Measurements from ENCODE around the gene NDRG3. TPM values are rescaled to one million over a fixed set of nuclear protein-coding genes. Genes with fewer than 3 reads are reported as not detected.
"Not testable (repeated sequence)": the region's sequence is repeated elsewhere in the genome, so short reads cannot be mapped to it uniquely, and the experiment has no call there.

NDRG3 gene
- total and polyA plus RNA-seq, 4 experiments from 2014 or later: 36.1 to 73.4 (median 44.7) TPM

DNA sequence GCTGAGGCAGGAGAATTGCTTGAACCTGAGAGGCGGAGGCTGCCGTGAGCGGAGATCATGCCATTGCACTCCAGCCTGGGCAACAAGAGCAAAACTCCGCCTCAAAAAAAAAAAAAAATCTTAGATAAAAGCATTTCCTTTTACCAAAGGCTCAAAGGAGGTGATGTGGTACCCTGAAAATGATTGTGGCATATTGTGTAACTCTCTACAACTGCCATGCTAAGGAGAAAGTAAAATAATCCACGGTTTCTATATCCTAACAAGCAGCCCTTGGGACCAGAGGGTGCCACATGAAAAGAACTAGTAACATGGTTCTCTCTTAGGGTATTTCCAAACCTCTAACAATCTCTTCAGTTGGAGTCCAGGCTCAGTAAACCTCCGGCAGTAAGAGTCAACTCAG is 61.1 kb downstream of the NDRG3 start:
- no peak overlapping the region for H3K4me3 ChIP-seq (ENCODE audit: low read length in 2 of 2)
- ChIA-PET CTCF (ENCODE audit: partially characterized antibody) (interaction anchor here (0.7 kb wide), 1 partner anchor 36 kb away, joined by 3 read pairs; no protein-coding TSS in a partner anchor), POLR2A (ENCODE audit: partially characterized antibody) (no interaction called here)
- H3K4me1 Mint-ChIP-seq: no peaks in the 10 kb centered on the region
- H3K9me3 Mint-ChIP-seq: no peaks in the 10 kb centered on the region
- H3K4me3 Mint-ChIP-seq: no peak overlapping the region
- H3K4me1 ChIP-seq (ENCODE audit: insufficient read depth, low read length): no peaks in the 10 kb centered on the region
- intact Hi-C loops (cut with micrococcal nuclease): no loop called here
- H3K27ac Mint-ChIP-seq: no peak overlapping the region
- H3K9me3 ChIP-seq (ENCODE audit: control insufficient read depth in 1 of 2, low read length in 2 of 2): no peaks in the 10 kb centered on the region
- H3K27ac ChIP-seq (ENCODE audit: low read depth, low read length): no peak overlapping the region
- peaks cover 10% of the 10 kb centered on the region for H3K36me3 ChIP-seq (ENCODE audit: insufficient read depth, low read length)
- no peak for DNase-seq
- no peaks in the 10 kb centered on the region for H3K27me3 Mint-ChIP-seq
- no peaks in the 10 kb centered on the region for H3K27me3 ChIP-seq (ENCODE audit: insufficient read depth, low read length)
- H3K36me3 Mint-ChIP-seq: peaks cover 39 to 49% of the 10 kb centered on the region in 2 donors

DNA sequence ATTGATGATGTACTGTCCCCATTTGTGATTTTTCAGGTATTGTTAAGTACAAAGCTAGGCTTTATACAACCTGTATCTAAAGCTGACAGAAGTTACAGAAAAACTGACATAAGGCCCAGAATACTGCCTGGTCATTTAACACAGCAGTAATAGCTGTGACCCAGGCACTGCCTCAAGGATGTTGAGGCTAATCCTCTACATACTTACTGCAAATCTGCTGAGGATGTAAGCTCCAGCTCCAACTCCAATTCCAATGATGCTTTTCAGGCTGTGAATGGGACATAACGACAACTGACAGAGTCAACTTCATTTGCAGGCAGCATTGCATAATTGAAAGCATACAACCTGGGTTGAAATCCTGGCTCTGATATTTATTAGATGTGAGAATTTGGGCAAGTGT is 63.6 kb downstream of the NDRG3 start:
- H3K4me3 Mint-ChIP-seq: no peak overlapping the region
- H3K4me3 ChIP-seq (ENCODE audit: low read length in 2 of 2): no peak overlapping the region
- no peak overlapping the region for H3K27ac Mint-ChIP-seq
- ChIA-PET CTCF (ENCODE audit: partially characterized antibody) (interaction anchor here (1.2 kb wide), 1 partner anchor 182 kb away, joined by 3 read pairs; no protein-coding TSS in a partner anchor), POLR2A (ENCODE audit: partially characterized antibody) (interaction anchor here (0.6 kb wide), 1 partner anchor 16 kb away, joined by 3 read pairs; no protein-coding TSS in a partner anchor)
- no peaks in the 10 kb centered on the region for H3K9me3 ChIP-seq (ENCODE audit: control insufficient read depth in 1 of 2, low read length in 2 of 2)
- H3K36me3 ChIP-seq (ENCODE audit: insufficient read depth, low read length): peaks cover 4% of the 10 kb centered on the region
- no peaks in the 10 kb centered on the region for H3K27me3 Mint-ChIP-seq
- H3K27ac ChIP-seq (ENCODE audit: low read depth, low read length): no peak overlapping the region
- no peak for DNase-seq
- H3K36me3 Mint-ChIP-seq: peaks cover 42 to 43% of the 10 kb centered on the region in 2 donors
- no peaks in the 10 kb centered on the region for H3K9me3 Mint-ChIP-seq
- no peaks in the 10 kb centered on the region for H3K4me1 ChIP-seq (ENCODE audit: insufficient read depth, low read length)
- H3K27me3 ChIP-seq (ENCODE audit: insufficient read depth, low read length): no peaks in the 10 kb centered on the region
- H3K4me1 Mint-ChIP-seq: no peaks in the 10 kb centered on the region
- intact Hi-C loops (cut with micrococcal nuclease): no loop called here

DNA sequence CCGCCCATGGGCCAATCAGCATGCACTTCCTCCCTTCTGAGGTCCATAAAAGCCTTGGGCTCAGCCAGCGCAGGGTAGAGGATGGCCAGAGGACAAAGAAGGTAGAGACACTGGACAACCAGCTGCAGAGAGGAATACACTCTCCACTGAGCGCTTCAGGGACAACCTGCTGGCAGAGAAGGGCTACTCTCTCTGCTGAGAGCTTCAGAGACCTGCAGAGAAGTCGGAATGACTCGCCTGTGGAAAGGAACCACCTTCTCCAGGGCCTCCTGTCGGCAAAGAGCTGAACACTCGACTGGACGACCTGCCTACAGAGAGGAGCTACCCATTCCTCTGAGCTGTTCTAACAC is 68.5 kb downstream of the NDRG3 start:
- Mint-ChIP-seq H3K9me3 (no peaks in the 10 kb centered on the region), H3K27ac (no peak overlapping the region), H3K36me3 (peaks cover 24 to 25% of the 10 kb centered on the region in 2 donors), H3K27me3 (no peaks in the 10 kb centered on the region), H3K4me3 (no peak overlapping the region), H3K4me1 (no peaks in the 10 kb centered on the region)
- H3K27ac ChIP-seq (ENCODE audit: low read depth, low read length): no peak overlapping the region
- no peaks in the 10 kb centered on the region for H3K27me3 ChIP-seq (ENCODE audit: insufficient read depth, low read length)
- no peak for DNase-seq
- H3K36me3 ChIP-seq (ENCODE audit: insufficient read depth, low read length): no peaks in the 10 kb centered on the region
- no peaks in the 10 kb centered on the region for H3K4me1 ChIP-seq (ENCODE audit: insufficient read depth, low read length)
- CTCF ChIA-PET (ENCODE audit: partially characterized antibody): no interaction called here
- intact Hi-C loops (cut with micrococcal nuclease): no loop called here
- POLR2A ChIA-PET (ENCODE audit: partially characterized antibody): no interaction called here
- no peaks in the 10 kb centered on the region for H3K9me3 ChIP-seq (ENCODE audit: control insufficient read depth in 1 of 2, low read length in 2 of 2)
- no peak overlapping the region for H3K4me3 ChIP-seq (ENCODE audit: low read length in 2 of 2)

DNA sequence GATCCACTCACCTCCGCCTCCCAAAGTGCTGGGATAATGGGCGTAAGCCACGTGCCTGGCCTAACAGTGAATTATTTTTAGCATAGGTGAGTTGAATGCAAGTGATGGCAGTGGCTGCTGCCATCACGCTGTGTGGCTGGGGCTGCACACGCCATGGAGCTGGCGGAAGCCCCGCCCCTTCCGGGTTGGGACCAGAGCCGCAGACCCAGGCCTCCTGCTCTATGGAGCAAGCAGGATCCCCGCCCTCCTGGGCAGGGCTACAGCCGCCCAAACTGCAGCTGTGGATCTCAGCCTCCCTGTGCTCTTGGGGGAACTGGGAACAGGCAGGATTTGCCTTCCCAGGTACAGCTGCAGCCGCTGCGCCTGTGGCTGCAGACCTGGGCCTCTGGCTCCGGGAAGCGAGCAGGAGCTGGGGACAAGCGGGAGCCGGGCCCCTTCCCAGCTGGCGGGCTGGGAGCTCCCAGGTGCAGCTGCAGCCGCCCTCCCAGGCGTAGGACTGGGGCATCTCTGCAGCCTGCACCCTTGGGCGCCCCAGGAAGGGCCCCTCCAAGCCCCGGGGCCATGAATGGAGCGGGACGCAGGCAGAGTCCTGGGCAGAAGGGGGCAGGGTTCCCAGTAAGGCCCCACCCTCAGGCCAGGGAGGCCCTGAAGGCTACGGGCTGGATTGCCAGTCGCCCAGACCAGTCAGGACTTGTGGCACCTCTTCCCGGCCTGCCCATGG is 69.0 kb downstream of the NDRG3 start:
- Histone ChIP-seq H3K4me1 (ENCODE audit: insufficient read depth, low read length) (no peaks in the 10 kb centered on the region), H3K4me3 (ENCODE audit: low read length in 2 of 2) (no peak overlapping the region), H3K36me3 (ENCODE audit: insufficient read depth, low read length) (no peaks in the 10 kb centered on the region), H3K27ac (ENCODE audit: low read depth, low read length) (no peak overlapping the region), H3K27me3 (ENCODE audit: insufficient read depth, low read length) (no peaks in the 10 kb centered on the region), H3K9me3 (ENCODE audit: control insufficient read depth in 1 of 2, low read length in 2 of 2) (no peaks in the 10 kb centered on the region)
- H3K27me3 Mint-ChIP-seq: no peaks in the 10 kb centered on the region
- POLR2A ChIA-PET (ENCODE audit: partially characterized antibody): no interaction called here
- H3K4me3 Mint-ChIP-seq: no peak overlapping the region
- intact Hi-C loops (cut with micrococcal nuclease): no loop called here
- no peaks in the 10 kb centered on the region for H3K9me3 Mint-ChIP-seq
- no peaks in the 10 kb centered on the region for H3K4me1 Mint-ChIP-seq
- no peak overlapping the region for H3K27ac Mint-ChIP-seq
- CTCF ChIA-PET (ENCODE audit: partially characterized antibody): no interaction called here
- peaks cover 19 to 21% of the 10 kb centered on the region in 2 donors for H3K36me3 Mint-ChIP-seq
- no peak for DNase-seq

DNA sequence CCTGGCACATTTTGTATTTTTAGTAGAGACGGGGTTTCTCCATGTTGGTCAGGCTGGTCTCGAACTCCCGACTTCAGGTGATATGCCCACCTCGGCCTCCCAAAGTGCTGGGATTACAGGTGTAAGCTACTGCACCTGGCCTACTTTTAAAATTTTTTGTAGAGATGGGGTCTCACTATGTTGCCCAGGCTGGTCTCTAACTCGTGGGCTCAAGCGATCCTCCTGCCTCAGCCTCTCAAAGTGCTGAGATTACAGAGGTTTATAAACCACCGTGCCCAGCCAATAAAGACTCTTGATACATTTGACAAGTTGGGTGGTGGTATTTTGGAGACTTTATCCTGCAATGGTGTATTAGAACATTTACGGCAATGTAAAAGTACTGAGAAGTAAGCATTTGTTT is 70.3 kb downstream of the NDRG3 start:
- H3K27ac ChIP-seq (ENCODE audit: low read depth, low read length); H3K36me3 ChIP-seq (ENCODE audit: insufficient read depth, low read length); POLR2A ChIA-PET (ENCODE audit: partially characterized antibody); H3K9me3 ChIP-seq (ENCODE audit: control insufficient read depth in 1 of 2, low read length in 2 of 2); H3K9me3 Mint-ChIP-seq; H3K4me1 ChIP-seq (ENCODE audit: insufficient read depth, low read length); H3K27me3 Mint-ChIP-seq; H3K4me3 ChIP-seq (ENCODE audit: low read length in 2 of 2); DNase-seq; intact Hi-C loops (cut with micrococcal nuclease); H3K4me3 Mint-ChIP-seq; H3K4me1 Mint-ChIP-seq; H3K27me3 ChIP-seq (ENCODE audit: insufficient read depth, low read length); H3K27ac Mint-ChIP-seq: not testable (repeated sequence)
- H3K36me3 Mint-ChIP-seq: peaks cover 13 to 16% of the 10 kb centered on the region in 2 donors
- CTCF ChIA-PET (ENCODE audit: partially characterized antibody): interaction anchor here (0.9 kb wide), 1 partner anchor 9 kb away, joined by 3 read pairs; no protein-coding TSS in a partner anchor

DNA sequence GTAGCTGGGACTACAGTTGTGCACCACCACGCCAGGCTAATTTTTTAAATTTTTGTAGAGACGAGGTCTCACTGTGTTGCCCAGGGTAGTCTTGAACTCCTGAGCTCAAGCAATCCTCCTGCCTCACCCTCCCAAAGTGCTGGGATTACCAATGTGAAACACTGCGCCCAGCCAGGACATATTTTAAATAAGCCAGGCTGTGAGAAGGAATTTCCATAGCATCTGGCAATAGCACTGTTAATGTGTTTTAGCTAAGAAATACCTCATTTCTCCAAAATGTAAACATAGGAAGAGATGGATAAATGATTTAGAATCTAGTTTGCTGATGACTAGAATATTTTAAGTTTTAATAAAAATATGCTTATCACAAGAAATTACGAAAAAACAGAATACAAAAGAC is 72.9 kb downstream of the NDRG3 start:
- no peaks in the 10 kb centered on the region for H3K9me3 ChIP-seq (ENCODE audit: control insufficient read depth in 1 of 2, low read length in 2 of 2)
- no peaks in the 10 kb centered on the region for H3K27me3 ChIP-seq (ENCODE audit: insufficient read depth, low read length)
- Mint-ChIP-seq H3K27ac (no peak overlapping the region), H3K4me1 (no peaks in the 10 kb centered on the region), H3K9me3 (no peaks in the 10 kb centered on the region), H3K27me3 (no peaks in the 10 kb centered on the region), H3K4me3 (no peak overlapping the region), H3K36me3 (peaks cover 14 to 15% of the 10 kb centered on the region in 2 donors)
- H3K36me3 ChIP-seq (ENCODE audit: insufficient read depth, low read length): no peaks in the 10 kb centered on the region
- ChIA-PET POLR2A (ENCODE audit: partially characterized antibody) (no interaction called here), CTCF (ENCODE audit: partially characterized antibody) (no interaction called here)
- DNase-seq: no peak
- H3K4me1 ChIP-seq (ENCODE audit: insufficient read depth, low read length): no peaks in the 10 kb centered on the region
- intact Hi-C loops (cut with micrococcal nuclease): no loop called here
- no peak overlapping the region for H3K4me3 ChIP-seq (ENCODE audit: low read length in 2 of 2)
- no peak overlapping the region for H3K27ac ChIP-seq (ENCODE audit: low read depth, low read length)

DNA sequence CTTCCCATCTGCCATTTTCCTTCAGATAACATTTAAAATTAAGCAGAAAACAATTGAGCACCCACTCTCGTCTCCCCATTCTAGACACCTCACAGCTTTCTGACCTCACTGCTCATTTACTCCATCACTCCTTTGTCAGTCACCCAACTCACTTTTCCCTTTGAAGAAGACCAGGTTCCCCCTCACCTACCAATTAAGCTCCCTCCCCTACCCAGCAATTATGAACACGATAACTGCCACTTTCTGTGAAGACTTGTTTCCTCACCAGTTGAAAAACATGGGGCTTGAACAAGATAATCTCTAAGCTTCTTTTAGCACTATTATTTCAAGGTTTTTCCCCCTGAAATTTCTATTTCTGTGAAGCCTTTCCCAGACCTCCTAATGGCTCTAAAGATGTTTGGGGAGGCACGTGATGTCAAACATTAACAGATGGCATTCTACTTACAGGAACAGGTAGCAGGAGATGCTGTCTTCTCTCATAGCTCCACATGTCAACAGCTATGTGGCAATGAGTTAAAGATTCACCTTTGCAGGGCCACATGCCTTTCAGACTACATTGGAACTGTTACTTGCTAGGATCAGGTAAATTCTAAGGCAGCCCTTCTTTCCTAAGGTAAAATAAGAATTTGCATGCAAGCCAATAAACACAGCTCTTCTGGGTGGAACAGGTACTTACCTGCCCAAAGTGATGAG is 75.1 kb downstream of the NDRG3 start:
- H3K27me3 Mint-ChIP-seq: no peaks in the 10 kb centered on the region
- CTCF ChIA-PET (ENCODE audit: partially characterized antibody): interaction anchor here (0.6 to 1.7 kb wide), 2 partner anchors 84 to 182 kb away, joined by 3 to 6 read pairs; no protein-coding TSS in a partner anchor
- peaks cover 13 to 18% of the 10 kb centered on the region in 2 donors for H3K36me3 Mint-ChIP-seq
- intact Hi-C loops (cut with micrococcal nuclease): no loop called here
- Histone ChIP-seq H3K4me1 (ENCODE audit: insufficient read depth, low read length) (no peaks in the 10 kb centered on the region), H3K27me3 (ENCODE audit: insufficient read depth, low read length) (no peaks in the 10 kb centered on the region), H3K4me3 (ENCODE audit: low read length in 2 of 2) (no peak overlapping the region), H3K9me3 (ENCODE audit: control insufficient read depth in 1 of 2, low read length in 2 of 2) (no peaks in the 10 kb centered on the region), H3K27ac (ENCODE audit: low read depth, low read length) (no peak overlapping the region), H3K36me3 (ENCODE audit: insufficient read depth, low read length) (no peaks in the 10 kb centered on the region)
- H3K27ac Mint-ChIP-seq: peak overlapping the region in 1 of 7 donors; percentile 2
- H3K4me1 Mint-ChIP-seq: no peaks in the 10 kb centered on the region
- no peak for DNase-seq
- POLR2A ChIA-PET (ENCODE audit: partially characterized antibody): no interaction called here
- H3K4me3 Mint-ChIP-seq: no peak overlapping the region
- H3K9me3 Mint-ChIP-seq: no peaks in the 10 kb centered on the region
